Activated CD4-positive, alpha-beta T cell treated with anti-CD3 and anti-CD28 coated beads for 1 hour (primary cell): ENCODE measurements around the gene DAB1.

Source experiments
- DNase-seq: peaks from one replicate; pipeline ENCODE4 v3.0.0-alpha.2; 2020

The DAB1 gene

GRCh38 chr1:57007472-57007871 lies 416.4 kb downstream of the DAB1 start:
- DNase-seq, result no peak

DNA sequence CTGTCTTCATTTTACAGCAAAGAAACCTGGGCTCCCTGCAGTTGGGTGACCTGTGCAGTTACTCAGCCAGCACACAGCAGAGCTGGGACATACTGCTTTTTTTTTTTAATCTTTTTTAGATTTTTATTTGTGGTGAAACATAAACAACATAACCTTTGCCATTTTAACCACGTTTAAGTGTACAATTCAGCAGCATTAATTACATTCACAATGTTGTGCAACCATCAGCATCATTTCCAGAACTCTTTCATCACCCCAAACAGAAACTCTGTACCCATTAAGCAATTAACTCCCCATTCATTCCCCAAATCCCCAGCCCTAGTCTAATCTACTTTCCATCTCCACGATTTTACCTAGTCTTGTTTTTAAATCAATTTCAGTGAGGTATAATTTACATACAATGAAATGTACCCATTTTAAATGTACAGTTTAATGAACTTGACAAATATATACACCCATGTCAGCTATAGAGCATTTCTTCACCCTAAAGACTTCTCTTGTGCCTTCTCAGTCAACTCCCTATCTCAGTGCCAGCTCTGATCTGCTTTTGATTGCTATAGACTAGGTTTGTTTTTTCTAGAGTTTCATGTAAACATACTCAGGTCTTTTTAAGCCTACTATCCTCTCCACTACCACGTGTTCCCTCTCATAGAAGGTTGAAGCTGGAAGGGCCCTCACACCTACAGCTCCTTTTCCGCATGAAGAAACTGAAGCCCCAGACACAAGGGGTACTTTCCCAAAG lies 420.3 kb downstream of the DAB1 start:
- DNase-seq, result no peak

DNA sequence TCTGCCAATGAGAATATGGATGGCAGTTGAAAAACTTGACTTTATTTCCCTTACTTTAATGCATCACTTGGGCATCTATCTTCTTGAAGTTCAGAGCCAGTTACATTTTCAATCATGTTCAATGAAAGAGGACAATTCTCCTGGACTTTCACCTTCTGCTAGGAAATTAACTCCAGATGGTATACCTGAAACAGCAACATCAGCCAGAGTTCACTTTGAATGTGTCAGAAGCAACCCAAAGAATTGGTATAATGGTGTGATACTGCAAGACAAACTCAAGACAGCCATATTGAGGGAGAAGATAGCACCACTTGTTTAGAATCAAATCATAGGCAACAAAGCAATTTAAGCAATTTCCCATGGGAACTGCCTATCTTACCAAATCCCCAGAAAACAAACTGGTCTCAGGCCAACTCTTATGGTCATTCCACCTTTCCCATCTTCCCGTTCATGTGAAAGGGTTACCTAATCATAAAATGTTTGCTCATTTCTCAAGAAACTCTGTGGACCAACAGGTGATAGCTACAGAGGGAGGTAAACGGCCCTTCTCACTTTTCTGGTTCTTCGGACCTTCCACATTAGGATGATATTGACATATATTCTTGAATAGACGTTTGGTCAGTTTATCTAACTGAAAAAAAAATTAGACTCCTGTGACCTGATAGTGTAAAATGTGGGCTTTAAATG lies 428.3 kb downstream of the DAB1 start:
- DNase-seq, result no peak

DNA sequence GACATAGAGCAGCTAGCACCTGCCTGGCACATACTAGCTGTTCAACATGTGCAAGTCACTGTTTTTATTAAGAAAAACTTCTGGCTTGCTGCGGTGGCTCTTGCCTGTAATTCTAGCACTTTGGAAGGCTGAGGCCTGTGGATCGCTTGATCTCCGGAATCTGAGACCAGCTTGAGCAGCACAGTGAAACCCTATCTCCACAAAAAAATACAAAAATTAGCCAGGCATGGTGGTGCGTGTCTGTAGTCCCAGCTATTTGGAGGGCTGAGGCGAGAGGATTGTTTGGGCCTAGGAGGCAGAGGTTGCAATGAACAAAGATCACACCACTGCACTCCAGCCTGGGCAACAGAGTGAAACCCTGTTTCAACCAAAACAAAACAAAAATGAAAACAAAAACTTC lies 430.4 kb downstream of the DAB1 start:
- DNase-seq, result no peak

DNA sequence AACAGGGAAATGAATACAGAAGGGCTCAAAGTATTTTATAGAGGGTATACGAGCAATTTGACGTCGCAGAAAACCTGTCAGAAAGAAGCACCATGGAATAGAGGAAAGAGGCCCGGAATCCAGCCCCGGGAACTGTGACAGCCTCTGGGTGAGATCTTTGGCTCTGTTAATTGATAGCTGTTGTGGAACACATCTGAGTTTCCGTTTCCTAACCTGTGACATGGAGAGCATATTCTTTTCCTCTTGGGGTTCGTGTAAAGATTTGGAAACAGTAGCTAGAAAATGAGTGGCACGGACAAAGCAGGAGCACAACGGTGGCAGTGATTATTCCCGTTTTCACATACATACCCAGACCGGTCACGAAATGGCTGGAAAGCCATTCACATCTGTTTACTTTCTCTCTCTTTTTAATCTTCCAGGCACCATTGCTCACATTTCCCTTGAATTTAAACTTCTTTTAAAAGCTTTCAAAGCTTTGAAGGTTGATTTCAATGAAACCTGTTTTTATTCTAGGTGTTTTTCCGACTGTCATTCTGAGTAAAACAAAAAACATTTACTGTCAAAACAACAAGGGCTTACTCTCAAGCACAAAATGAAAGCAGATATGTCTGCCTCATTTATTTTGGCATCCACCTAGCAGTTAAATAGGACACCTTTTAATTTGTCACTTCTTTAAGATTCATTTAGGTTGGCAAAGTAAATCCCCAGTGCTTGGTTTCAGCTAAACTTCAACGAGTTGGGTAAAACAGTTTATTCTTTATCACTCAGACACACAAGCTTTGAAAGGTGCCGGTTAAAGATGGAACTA lies 431.3 kb downstream of the DAB1 start:
- no peak for DNase-seq

DNA sequence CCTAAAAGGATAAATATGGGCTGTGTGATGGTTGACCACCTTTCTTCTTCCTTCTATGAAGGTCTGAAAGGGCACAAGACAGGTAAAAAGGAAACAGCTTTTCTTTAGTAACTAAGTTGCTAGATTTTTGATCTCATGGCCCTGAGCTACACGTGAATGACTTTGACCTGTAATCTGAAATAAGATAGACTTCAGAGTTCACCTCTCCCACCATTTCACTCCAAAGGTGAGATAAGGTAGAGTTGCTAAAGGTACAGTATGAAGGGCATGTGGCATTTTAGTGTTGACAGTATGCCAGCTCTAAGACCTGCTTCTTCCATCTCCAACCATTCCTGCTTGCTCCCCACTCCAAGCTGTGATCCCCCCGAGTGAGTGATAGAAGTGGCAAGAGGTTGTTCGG lies 432.3 kb downstream of the DAB1 start:
- DNase-seq, result no peak

GRCh38 chr1:56986397-56986796 lies 437.5 kb downstream of the DAB1 start:
- no peak for DNase-seq

GRCh38 chr1:56985857-56986256 lies 438.0 kb downstream of the DAB1 start:
- no peak for DNase-seq

GRCh38 chr1:56983484-56983883 lies 440.4 kb downstream of the DAB1 start:
- no peak for DNase-seq

GRCh38 chr1:56979986-56980755 lies 443.7 kb downstream of the DAB1 start:
- DNase-seq, result no peak

- no peak for DNase-seq
These were observed 445.0 kb downstream of the DAB1 start for GRCh38 chr1:56978819-56979218.

- no peak for DNase-seq
These were observed 445.9 kb downstream of the DAB1 start for GRCh38 chr1:56977910-56978309.

GRCh38 chr1:56975446-56975845 lies 448.4 kb downstream of the DAB1 start:
- no peak for DNase-seq

DNA sequence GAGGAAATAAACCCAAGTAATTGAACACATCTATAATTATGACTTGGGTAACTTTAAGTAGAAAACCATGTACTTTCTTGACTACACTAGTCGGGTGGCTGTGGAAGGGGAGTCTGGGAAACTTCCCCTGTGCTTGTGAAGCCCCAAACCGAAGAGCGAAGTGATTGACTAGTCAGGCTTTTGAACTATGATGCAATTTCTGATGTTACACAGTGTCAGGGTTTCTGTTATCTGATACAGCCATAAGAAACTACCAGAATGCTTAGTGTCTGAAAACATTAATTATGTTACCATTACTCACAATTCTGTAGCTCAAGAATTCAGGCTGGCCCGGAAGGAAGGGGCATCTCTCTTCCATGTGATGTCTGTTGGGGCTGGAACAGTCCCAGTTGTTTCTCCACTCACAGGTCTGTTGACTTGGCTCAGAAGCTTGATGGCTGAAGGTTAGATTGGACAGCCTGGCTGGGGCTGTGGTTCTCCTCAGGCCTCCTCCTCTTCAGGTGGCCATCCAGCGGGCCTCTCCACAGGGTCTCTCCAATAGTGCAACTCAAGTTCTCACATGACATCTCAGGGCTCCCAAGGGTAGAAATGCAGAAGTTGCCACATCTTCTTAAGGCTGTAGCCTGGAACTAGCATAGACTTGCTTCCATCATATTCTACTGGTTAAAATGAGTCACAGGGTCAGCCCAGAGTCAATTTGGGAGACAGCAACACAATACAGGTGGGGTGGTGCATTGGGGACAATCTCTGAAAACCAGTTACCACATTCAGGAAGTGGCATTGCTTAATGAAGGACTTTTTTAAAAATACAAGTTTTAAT lies 449.7 kb downstream of the DAB1 start:
- no peak for DNase-seq

DNA sequence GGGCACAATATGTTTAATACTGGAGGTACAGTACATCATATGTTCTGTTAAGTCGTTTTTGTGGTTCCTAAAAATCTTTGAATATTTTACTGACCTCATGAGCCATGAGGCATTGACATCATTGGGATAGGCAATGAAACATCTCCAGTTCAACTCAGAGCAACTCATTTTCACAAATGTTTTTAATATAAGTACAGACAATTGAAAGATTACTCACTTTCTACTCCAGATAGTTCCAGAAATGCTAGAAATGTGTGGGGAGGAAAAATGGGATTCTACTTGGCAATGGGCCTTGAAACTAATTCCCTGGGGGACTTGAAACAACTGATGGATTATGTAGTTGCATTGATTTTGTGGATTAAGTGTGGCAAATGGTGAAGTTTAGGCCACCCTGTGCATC lies 450.9 kb downstream of the DAB1 start:
- no peak for DNase-seq

- DNase-seq, result no peak
These were observed 453.6 kb downstream of the DAB1 start for GRCh38 chr1:56970280-56970679.

DNA sequence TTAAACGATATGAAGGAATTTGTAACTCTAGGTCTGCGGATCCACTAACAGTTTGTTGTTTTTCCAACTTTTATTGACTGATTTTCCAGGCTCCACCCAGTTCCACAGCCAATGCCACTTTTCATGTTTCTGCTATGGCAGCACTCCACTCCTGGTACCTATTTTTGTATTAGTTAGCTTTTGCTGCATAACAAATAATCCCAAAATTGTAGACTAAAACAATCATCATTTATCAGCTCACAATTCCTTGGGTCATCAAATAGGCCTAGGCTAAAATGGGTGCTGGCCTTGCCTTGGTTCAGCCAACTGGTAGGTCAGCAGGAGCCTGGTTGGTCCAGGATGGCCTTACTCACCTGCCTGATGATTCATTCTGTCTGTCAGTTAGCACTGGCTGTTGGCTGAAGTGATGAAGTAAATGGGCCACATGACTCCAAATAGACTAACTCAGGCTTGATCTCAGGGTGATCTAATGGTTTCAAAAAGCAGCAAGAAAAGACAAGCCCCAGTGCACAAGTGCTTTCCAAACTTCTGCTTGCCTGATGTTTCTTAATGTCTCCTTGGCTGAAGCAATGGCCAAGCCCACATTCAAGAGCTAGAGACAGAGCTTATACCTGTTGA lies 454.9 kb downstream of the DAB1 start:
- no peak for DNase-seq

- DNase-seq, result no peak
These were observed 455.7 kb downstream of the DAB1 start for GRCh38 chr1:56967900-56968832.

DNA sequence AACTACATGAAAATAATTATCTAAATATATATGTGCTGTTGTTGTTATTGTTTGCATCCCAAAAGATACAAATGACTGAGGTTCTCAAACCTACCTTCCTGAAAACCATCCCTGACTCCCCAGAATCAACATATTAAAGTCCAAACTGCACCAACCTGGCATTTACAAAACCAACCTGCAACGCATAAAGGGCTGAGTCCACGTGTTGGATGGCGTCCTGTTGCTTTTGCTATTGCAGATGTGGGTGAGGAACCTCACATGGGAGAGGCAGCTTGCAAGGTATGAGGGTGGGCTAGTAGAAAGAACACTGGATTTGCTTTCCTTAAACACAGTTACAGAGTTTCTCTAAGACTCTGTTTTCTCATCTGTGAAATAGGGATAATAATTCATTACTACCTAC lies 456.5 kb downstream of the DAB1 start:
- DNase-seq, result no peak

- no peak for DNase-seq
These were observed 457.2 kb downstream of the DAB1 start for GRCh38 chr1:56966698-56966999.
